DND-41 (cell line): Measurements from ENCODE around the gene OR6N1.

Source experiments
- ATAC-seq: fragments of 200-7000 bp; cut with Tn5 transposase; 3 replicates; pipeline ENCODE4 v1.9.1; 2021; ENCODE audit warnings: low read depth; ENCODE audit not compliant: insufficient read depth
- DNase-seq: peaks from one replicate; pipeline ENCODE4 v3.0.0-alpha.2; 2020
- H2AFZ ChIP-seq: 2 replicates; pipeline ENCODE4 v1.6.0; 2012; ENCODE audit warnings: low read depth, low read length
- H3K27ac ChIP-seq: 2 replicates; pipeline ENCODE4 v1.5.1; 2012; ENCODE audit warnings: low read length, inconsistent platforms
- H3K27me3 ChIP-seq: fragments of 200-600 bp; sonication (generic); 2 replicates; pipeline ENCODE4 v1.6.0; 2012; ENCODE audit warnings: low read length, mild to moderate bottlenecking, inconsistent platforms; ENCODE audit not compliant: insufficient read depth, poor library complexity
- H3K36me3 ChIP-seq: 2 replicates; pipeline ENCODE4 v1.5.1; 2012; ENCODE audit warnings: low read length, inconsistent platforms; ENCODE audit not compliant: insufficient read depth
- H3K4me1 ChIP-seq: 2 replicates; pipeline ENCODE4 v1.5.1; 2012; ENCODE audit warnings: mild to moderate bottlenecking, low read length; ENCODE audit not compliant: insufficient read depth
- H3K4me2 ChIP-seq: 2 replicates; pipeline ENCODE4 v1.6.0; 2012; ENCODE audit warnings: mild to moderate bottlenecking, moderate library complexity, low read length, inconsistent platforms; ENCODE audit not compliant: insufficient read depth
- H3K4me3 ChIP-seq, 2 experiments: fragments of 200-600 bp in 1 of 2; shearing (Covaris generic) in 1 of 2; 2 replicates each; pipeline ENCODE4 v1.5.1; 2012 to 2016; ENCODE audit warnings: inconsistent platforms in 2 of 2, low read length in 2 of 2, mild to moderate bottlenecking in 2 of 2, low read depth in 1 of 2, moderate library complexity in 1 of 2
- H3K79me2 ChIP-seq: 2 replicates; pipeline ENCODE4 v1.6.0; 2012; ENCODE audit warnings: low read length, inconsistent platforms; ENCODE audit not compliant: insufficient read depth
- H3K9ac ChIP-seq: 2 replicates; pipeline ENCODE4 v1.6.0; 2012; ENCODE audit warnings: low read depth, mild to moderate bottlenecking, inconsistent platforms, low read length, moderate library complexity
- H3K9me3 ChIP-seq: 2 replicates; pipeline ENCODE4 v1.5.1; 2012; ENCODE audit warnings: low read length, moderate library complexity, mild to moderate bottlenecking, inconsistent platforms; ENCODE audit not compliant: insufficient read depth, severe bottlenecking
- H4K20me1 ChIP-seq: 2 replicates; pipeline ENCODE4 v1.6.0; 2012; ENCODE audit warnings: low read length; ENCODE audit not compliant: insufficient read depth
- CTCF ChIP-seq: IDR thresholded peaks from 2 replicates; pipeline ENCODE4 v1.5.1; 2012; ENCODE audit warnings: borderline replicate concordance, low read length, moderate library complexity, mild to moderate bottlenecking; ENCODE audit not compliant: poor library complexity, severe bottlenecking; ENCODE audit errors: extremely low read depth
- EZH2 ChIP-seq: IDR thresholded peaks from 3 replicates; pipeline ENCODE4 v1.6.1; 2012; ENCODE audit warnings: borderline replicate concordance, low read depth, mild to moderate bottlenecking, moderate library complexity, low read length, inconsistent platforms; ENCODE audit not compliant: severe bottlenecking

OR6N1 gene

GRCh38 chr1:158806916-158807536 is 35.0 kb upstream of the OR6N1 start:
- Histone ChIP-seq H3K27me3 (peaks cover 26% of the 10 kb centered on the region), H3K9ac (no peak overlapping the region), H3K4me1 (no peaks in the 10 kb centered on the region), H3K27ac (no peak overlapping the region), H3K36me3 (no peaks in the 10 kb centered on the region), H3K79me2 (no peaks in the 10 kb centered on the region), H3K4me2 (no peak overlapping the region), H3K4me3 (no peak overlapping the region), H2AFZ (no peak overlapping the region), H4K20me1 (no peaks in the 10 kb centered on the region), H3K9me3 (no peaks in the 10 kb centered on the region)
- TF ChIP-seq CTCF (no peak), EZH2 (no peak)
- ATAC-seq (no peak), DNase-seq (no peak)

GRCh38 chr1:158803678-158804077 is 31.7 kb upstream of the OR6N1 start:
- ATAC-seq (no peak), DNase-seq (no peak)
- H4K20me1 ChIP-seq, result no peaks in the 10 kb centered on the region
- no peak overlapping the region for H3K9ac ChIP-seq
- H3K79me2 ChIP-seq, result no peaks in the 10 kb centered on the region
- no peak for TF ChIP-seq CTCF
- no peak for TF ChIP-seq EZH2
- H3K9me3 ChIP-seq, result no peaks in the 10 kb centered on the region
- peaks cover 27% of the 10 kb centered on the region for H3K27me3 ChIP-seq
- H3K4me2 ChIP-seq, result no peak overlapping the region
- H3K4me3 ChIP-seq, result no peak overlapping the region
- no peak overlapping the region for H2AFZ ChIP-seq
- no peak overlapping the region for H3K27ac ChIP-seq
- H3K36me3 ChIP-seq, result no peaks in the 10 kb centered on the region
- no peaks in the 10 kb centered on the region for H3K4me1 ChIP-seq

GRCh38 chr1:158801396-158801795 is 29.4 kb upstream of the OR6N1 start:
- Histone ChIP-seq H2AFZ (no peak overlapping the region), H3K4me1 (no peaks in the 10 kb centered on the region), H4K20me1 (no peaks in the 10 kb centered on the region), H3K79me2 (no peaks in the 10 kb centered on the region), H3K9ac (no peak overlapping the region), H3K4me3 (no peak overlapping the region), H3K36me3 (no peaks in the 10 kb centered on the region), H3K27me3 (peaks cover 28% of the 10 kb centered on the region), H3K27ac (no peak overlapping the region), H3K9me3 (no peaks in the 10 kb centered on the region), H3K4me2 (no peak overlapping the region)
- ATAC-seq, result no peak
- TF ChIP-seq CTCF, result no peak
- no peak for TF ChIP-seq EZH2
- no peak for DNase-seq
